HepG2 (cell line): ENCODE data around the gene TACO1. TPM values are rescaled to one million over a fixed set of nuclear protein-coding genes. Genes with fewer than 3 reads are reported as not detected.
A peak's percentile ranks its signal among the peaks of the same experiment; 100 is the strongest.

Source experiments
- ARID5B ChIP-seq: IDR thresholded peaks from 2 replicates; pipeline ENCODE4 v1.4.0; 2020; ENCODE audit warnings: mild to moderate bottlenecking, missing genetic modification reagents
- ARNT2 ChIP-seq: sonication (generic); formaldehyde crosslinking; IDR thresholded peaks from 2 replicates; pipeline ENCODE4 v1.8.0; 2022; ENCODE audit warnings: mild to moderate bottlenecking, low read depth, missing genetic modification reagents, moderate library complexity
- DMTF1 ChIP-seq: sonication (generic); formaldehyde crosslinking; IDR thresholded peaks from 2 replicates; pipeline ENCODE4 v1.4.0; 2020; ENCODE audit warnings: mild to moderate bottlenecking, missing genetic modification reagents
- ELF3 ChIP-seq: IDR thresholded peaks from 2 replicates; pipeline ENCODE4 v1.6.1; 2016; ENCODE audit warnings: missing genetic modification reagents, missing compliant biosample characterization
- FOXP4 ChIP-seq: sonication (generic); formaldehyde crosslinking; IDR thresholded peaks from 2 replicates; pipeline ENCODE4 v1.4.0; 2020; ENCODE audit warnings: missing genetic modification reagents
- GATAD1 ChIP-seq: IDR thresholded peaks from 2 replicates; pipeline ENCODE4 v1.6.1; 2016; ENCODE audit warnings: missing genetic modification reagents, missing compliant biosample characterization
- MED13 ChIP-seq: sonication (generic); formaldehyde crosslinking; IDR thresholded peaks from 2 replicates; pipeline ENCODE4 v1.5.0; 2020; ENCODE audit warnings: missing genetic modification reagents
- MYC ChIP-seq: sonication (generic); formaldehyde crosslinking; IDR thresholded peaks from 2 replicates; pipeline ENCODE4 v1.9.0; 2021; ENCODE audit warnings: missing genetic modification reagents, borderline replicate concordance
- NAIF1 ChIP-seq: sonication (generic); formaldehyde crosslinking; IDR thresholded peaks from 2 replicates; pipeline ENCODE4 v1.5.0; 2020; ENCODE audit warnings: mild to moderate bottlenecking, missing genetic modification reagents, borderline replicate concordance
- SKI ChIP-seq: fragments of 450-650 bp; IDR thresholded peaks from one replicate; pipeline ENCODE4 v1.6.1; 2018; ENCODE audit warnings: mild to moderate bottlenecking; ENCODE audit not compliant: partially characterized antibody
- SNRNP70 ChIP-seq: fragments of 200-400 bp; formaldehyde crosslinking; IDR thresholded peaks from 2 replicates; pipeline ENCODE4 v1.6.1; 2017; ENCODE audit warnings: mild to moderate bottlenecking, low read depth, low read length, moderate library complexity
- TBX3 ChIP-seq: fragments of 450-650 bp; IDR thresholded peaks from 2 replicates; pipeline ENCODE4 v1.6.1; 2017; ENCODE audit warnings: antibody characterized with exemption, mild to moderate bottlenecking, inconsistent platforms, borderline replicate concordance
- ZNF235 ChIP-seq: sonication (generic); formaldehyde crosslinking; IDR thresholded peaks from 2 replicates; pipeline ENCODE4 v1.8.1; 2023; ENCODE audit warnings: mild to moderate bottlenecking, missing genetic modification reagents, borderline replicate concordance
- ZNF510 ChIP-seq: sonication (generic); formaldehyde crosslinking; IDR thresholded peaks from 2 replicates; pipeline ENCODE4 v1.4.0; 2020; ENCODE audit warnings: low read depth, mild to moderate bottlenecking, missing genetic modification reagents
- ZNF589 ChIP-seq: sonication (generic); formaldehyde crosslinking; conservative IDR thresholded peaks from 2 replicates; pipeline ENCODE4 v1.8.0; 2022; ENCODE audit warnings: mild to moderate bottlenecking, moderate library complexity, missing genetic modification reagents
- polyA plus RNA-seq, 8 experiments: library from polyadenylated mRNA; depleted of rRNA in 3 of 8; stranded (reverse) in 7 of 8; unstranded in 1 of 8; fragments of >200 nt; fragmentation: Illumina TruSeq in 4 of 8; extraction: Trizol in 4 of 8; gene quantifications; 2 replicates each; pipeline versions ENCODE4 v1.2.1 to v1.2.3, GENCODE V29; 2011 to 2016; ENCODE audit warnings: low read depth in 4 of 8, missing spikeins in 1 of 8, mixed read lengths in 1 of 8; ENCODE audit not compliant: insufficient read depth in 1 of 8
- total RNA-seq, 5 experiments: library from RNA; depleted of rRNA; stranded (reverse); fragments of >200 nt; fragmentation: Illumina TruSeq; extraction: Trizol; gene quantifications; 2 replicates each; pipeline ENCODE4 v1.2.3, GENCODE V29; 2016; ENCODE audit warnings: low read depth in 1 of 5
- TF ChIP-seq, protein P1 (sequence below): IDR thresholded peaks from 2 replicates; pipeline ENCODE4 v1.6.1; 2016
- TF ChIP-seq, protein P2 (sequence below): sonication (generic); formaldehyde crosslinking; conservative IDR thresholded peaks from 2 replicates; pipeline ENCODE4 v1.8.1; 2023; ENCODE audit warnings: missing genetic modification reagents

TACO1 gene
- total and polyA plus RNA-seq, 2 of the 13 experiments (the other 11 are each of a cell fraction or from before 2014, with no cell fraction given): 34.7 to 53.6 TPM

GRCh38 chr17:63578027-63578768 lies 22.5 kb upstream of the TACO1 start (continued):
- TF ChIP-seq ZNF589 (no peak; the same call in 1 of the 2 replicates), MYC (CRISPR knock-in tag) (peak; percentile 43; the same call in 1 of the 2 replicates), ARNT2 (CRISPR knock-in tag) (no peak), ZNF510 (peak; percentile 92; the same call in 1 of the 2 replicates), FOXP4 (CRISPR knock-in tag) (peak; percentile 94), GATAD1 (CRISPR knock-in tag) (peak; percentile 72), TBX3 (peak; percentile 99), ZNF235 (CRISPR knock-in tag) (0 out of 2 replicates have a peak, but pooled peaks have one; percentile 69), ARID5B (CRISPR knock-in tag) (peak; percentile 87), SKI (peak; percentile 76), ELF3 (peak; percentile 58), DMTF1 (CRISPR knock-in tag) (no peak), NAIF1 (CRISPR knock-in tag) (peak; percentile 94; the same call in 1 of the 2 replicates), SNRNP70 (no peak), MED13 (CRISPR knock-in tag) (no peak; the same call in 1 of the 2 replicates)
- TF ChIP-seq, protein P1, sequence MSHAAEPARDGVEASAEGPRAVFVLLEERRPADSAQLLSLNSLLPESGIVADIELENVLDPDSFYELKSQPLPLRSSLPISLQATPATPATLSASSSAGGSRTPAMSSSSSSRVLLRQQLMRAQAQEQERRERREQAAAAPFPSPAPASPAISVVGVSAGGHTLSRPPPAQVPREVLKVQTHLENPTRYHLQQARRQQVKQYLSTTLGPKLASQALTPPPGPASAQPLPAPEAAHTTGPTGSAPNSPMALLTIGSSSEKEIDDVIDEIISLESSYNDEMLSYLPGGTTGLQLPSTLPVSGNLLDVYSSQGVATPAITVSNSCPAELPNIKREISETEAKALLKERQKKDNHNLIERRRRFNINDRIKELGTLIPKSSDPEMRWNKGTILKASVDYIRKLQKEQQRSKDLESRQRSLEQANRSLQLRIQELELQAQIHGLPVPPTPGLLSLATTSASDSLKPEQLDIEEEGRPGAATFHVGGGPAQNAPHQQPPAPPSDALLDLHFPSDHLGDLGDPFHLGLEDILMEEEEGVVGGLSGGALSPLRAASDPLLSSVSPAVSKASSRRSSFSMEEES: peak; percentile 75
- TF ChIP-seq, protein P2, sequence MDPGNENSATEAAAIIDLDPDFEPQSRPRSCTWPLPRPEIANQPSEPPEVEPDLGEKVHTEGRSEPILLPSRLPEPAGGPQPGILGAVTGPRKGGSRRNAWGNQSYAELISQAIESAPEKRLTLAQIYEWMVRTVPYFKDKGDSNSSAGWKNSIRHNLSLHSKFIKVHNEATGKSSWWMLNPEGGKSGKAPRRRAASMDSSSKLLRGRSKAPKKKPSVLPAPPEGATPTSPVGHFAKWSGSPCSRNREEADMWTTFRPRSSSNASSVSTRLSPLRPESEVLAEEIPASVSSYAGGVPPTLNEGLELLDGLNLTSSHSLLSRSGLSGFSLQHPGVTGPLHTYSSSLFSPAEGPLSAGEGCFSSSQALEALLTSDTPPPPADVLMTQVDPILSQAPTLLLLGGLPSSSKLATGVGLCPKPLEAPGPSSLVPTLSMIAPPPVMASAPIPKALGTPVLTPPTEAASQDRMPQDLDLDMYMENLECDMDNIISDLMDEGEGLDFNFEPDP: 0 out of 2 replicates have a peak, but pooled peaks have one; percentile 80
